ENCODE results near the gene NECAB3. TPM values are rescaled to one million over a fixed set of nuclear protein-coding genes. Genes with fewer than 3 reads are reported as not detected.

The NECAB3 gene
- total and polyA plus RNA-seq, 2 donors (not counting 3 experiments of a cell fraction or from before 2014, with no cell fraction given), result 18.1 to 22.4 TPM

- Histone ChIP-seq H3K36me3 (ENCODE audit: control insufficient read depth in 2 of 2, extremely low read depth in 1 of 2, insufficient read depth in 2 of 2, low read length in 2 of 2) (peaks cover 0 to 5% of the 10 kb centered on the region in 2 experiments), H3K9me1 (replicated peaks; ENCODE audit: control insufficient read depth, extremely low read depth, insufficient read depth, low read length) (no peaks in the 10 kb centered on the region), H2AFZ (ENCODE audit: low read depth, low read length) (no peak overlapping the region), H3K27me3 (ENCODE audit: control insufficient read depth in 2 of 2, insufficient read depth in 2 of 2, low read length in 2 of 2) (no peaks in the 10 kb centered on the region), H3K4me1 (ENCODE audit: control insufficient read depth, extremely low read depth, insufficient read depth, low read length) (no peaks in the 10 kb centered on the region), H3K79me2 (ENCODE audit: control insufficient read depth, insufficient read depth, low read length) (no peaks in the 10 kb centered on the region), H3K27ac (ENCODE audit: insufficient read depth, low read depth, low read length) (no peak overlapping the region), H3K4me2 (ENCODE audit: insufficient read depth, low read length) (no peak overlapping the region), H3K9me3 (replicated peaks; ENCODE audit: control insufficient read depth, insufficient read depth, low read length) (no peaks in the 10 kb centered on the region), H4K20me1 (replicated peaks; ENCODE audit: control insufficient read depth, extremely low read depth, insufficient read depth, low read length) (no peaks in the 10 kb centered on the region), H3K9ac (replicated peaks; ENCODE audit: extremely low read depth, insufficient read depth, low read length) (no peak overlapping the region), H3K4me3 (replicated peaks in 1 of 3; ENCODE audit: insufficient read depth in 1 of 3, low read depth in 1 of 3, low read length in 3 of 3) (no peak overlapping the region)
- dilution Hi-C loops (cut with MboI; ENCODE audit: extremely low pct_ligation_motif_present, low sequenced_read_pairs) (no loop called here), intact Hi-C loops (cut with micrococcal nuclease) (no loop called here)
- FAIRE-seq (no peak), DNase-seq (ENCODE audit: low read depth, low spot score) (no peak)
- POLR2A ChIA-PET, result no interaction called here
- BruUV-seq (replicated peaks), result no TSS peak
- TF ChIP-seq POLR2AphosphoS5 (IDR thresholded peaks at IDR 0.05; ENCODE audit: insufficient read depth, low read depth, low read length) (no peak), FOS (IDR thresholded peaks at IDR 0.05; ENCODE audit: borderline replicate concordance, insufficient read depth, low read length) (no peak), MAX (IDR thresholded peaks at IDR 0.05; ENCODE audit: insufficient read depth, insufficient read length) (no peak), JUN (IDR thresholded peaks at IDR 0.05; ENCODE audit: borderline replicate concordance, insufficient read depth, insufficient read length, low read depth) (no peak), CTCF (IDR thresholded peaks at IDR 0.05; ENCODE audit: extremely low read depth in 1 of 2, insufficient read depth in 1 of 2, low read depth in 1 of 2, low read length in 2 of 2) (no peak), MYC (IDR thresholded peaks at IDR 0.05; ENCODE audit: low read depth, low read length) (no peak), POLR2A (IDR thresholded peaks at IDR 0.05; ENCODE audit: low read depth, low read length) (no peak), GATA2 (IDR thresholded peaks at IDR 0.05; ENCODE audit: insufficient read depth, insufficient read length, low read depth, low read length) (no peak), EZH2 (IDR thresholded peaks at IDR 0.05; ENCODE audit: borderline replicate concordance, low read depth, low read length, severe bottlenecking) (no peak)
- CTCF ChIA-PET, result no interaction called here
Measured at GRCh38 chr20:33624399-33624798, 49.8 kb downstream of the NECAB3 start.

Data from endothelial cell of umbilical vein (primary cell).